ENCODE data around the gene CD55. TPM values are rescaled to one million over a fixed set of nuclear protein-coding genes. Genes with fewer than 3 reads are reported as not detected.

The CD55 gene
- total and polyA plus RNA-seq, 2 of the 8 experiments (the other 6 are each of a cell fraction or from before 2014, with no cell fraction given) = 20.1 to 22.8 TPM

DNA sequence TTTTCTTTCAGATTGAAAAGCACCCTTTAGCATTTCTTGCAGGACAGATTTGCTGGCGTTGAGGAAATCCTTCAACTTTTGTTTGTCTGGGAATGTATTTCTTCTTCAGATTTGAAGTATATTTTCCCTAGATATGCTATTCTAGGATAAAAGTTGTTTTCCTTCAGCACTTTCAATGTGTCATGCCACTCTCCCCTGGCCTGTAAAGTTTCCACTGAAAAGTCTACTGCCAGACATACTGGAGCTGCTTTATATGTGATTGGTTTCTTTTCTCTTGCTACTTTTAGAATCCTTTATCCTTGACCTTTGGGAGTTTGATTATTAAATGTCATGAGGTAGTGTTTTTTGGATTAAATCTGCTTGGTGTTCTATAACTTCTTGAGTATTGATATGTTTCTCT lies 44.2 kb upstream of the CD55 start:
- no peak overlapping the region for H3K4ac ChIP-seq (replicated peaks; ENCODE audit: insufficient read length, low read depth, low read length)
- H3K4me2 ChIP-seq (ENCODE audit: insufficient read depth in 1 of 2, low read depth in 2 of 2, low read length in 2 of 2) = no peak overlapping the region
- no peaks in the 10 kb centered on the region for H3K79me2 ChIP-seq (ENCODE audit: control insufficient read depth in 1 of 2, insufficient read depth in 2 of 2, low read length in 2 of 2)
- no peak overlapping the region for H2BK5ac ChIP-seq (ENCODE audit: low read depth, low read length)
- H3K27ac ChIP-seq (ENCODE audit: low read depth, low read length) = no peak overlapping the region
- H2AK5ac ChIP-seq (ENCODE audit: low read depth, low read length) = no peak overlapping the region
- no peak for TF ChIP-seq EZH2 (IDR thresholded peaks at IDR 0.05; ENCODE audit: low read depth, low read length, severe bottlenecking)
- TF ChIP-seq TCF12 (IDR thresholded peaks at IDR 0.05; ENCODE audit: low read depth, low read length) = no peak
- no peak for TF ChIP-seq SIX5 (IDR thresholded peaks at IDR 0.05; ENCODE audit: low read depth, low read length)
- TF ChIP-seq MAFK (IDR thresholded peaks at IDR 0.05; ENCODE audit: low read depth, low read length) = no peak
- no peak for TF ChIP-seq KDM1A (IDR thresholded peaks at IDR 0.05; ENCODE audit: borderline replicate concordance, low read length)
- H3K9me3 ChIP-seq (ENCODE audit: insufficient read depth in 2 of 2, low read depth in 1 of 2, low read length in 1 of 2) = no peaks in the 10 kb centered on the region
- FAIRE-seq (no peak), DNase-seq (ENCODE audit: low read depth in 1 of 2, low spot score in 2 of 2) (no peak)
- no peak overlapping the region for H4K91ac ChIP-seq (replicated peaks; ENCODE audit: insufficient read length, low read length)
- H3K27me3 ChIP-seq (replicated peaks in 1 of 4; ENCODE audit: control insufficient read depth in 3 of 4, extremely low read depth in 1 of 4, insufficient read depth in 3 of 4, low read length in 3 of 4) = no peaks in the 10 kb centered on the region
- H2BK120ac ChIP-seq (replicated peaks; ENCODE audit: low read depth, low read length) = no peak overlapping the region
- H3K18ac ChIP-seq (ENCODE audit: extremely low read depth, low read length) = no peak overlapping the region
- H3K9ac ChIP-seq (replicated peaks in 1 of 4; ENCODE audit: extremely low read depth in 1 of 4, low read depth in 3 of 4, low read length in 3 of 4) = no peak overlapping the region
- no peak overlapping the region for H2BK20ac ChIP-seq (ENCODE audit: low read length)
- no peaks in the 10 kb centered on the region for H4K20me1 ChIP-seq (replicated peaks in 1 of 2; ENCODE audit: control insufficient read depth in 1 of 2, insufficient read depth in 2 of 2, low read length in 2 of 2)
- H2AFZ ChIP-seq (ENCODE audit: low read length) = no peak overlapping the region
- no peak overlapping the region for H2BK15ac ChIP-seq (ENCODE audit: low read length)
- POLR2A ChIA-PET (ENCODE audit: partially characterized antibody) = interaction anchor here (1.5 kb wide), 1 partner anchor 44 kb away, joined by 3 read pairs; the partner anchor contains the start of gene CD55
- no peaks in the 10 kb centered on the region for H3K4me1 ChIP-seq (replicated peaks in 1 of 4; ENCODE audit: control insufficient read depth in 3 of 4, insufficient read depth in 4 of 4, low read length in 3 of 4)
- no peak overlapping the region for H3K4me3 ChIP-seq (ENCODE audit: extremely low read depth in 1 of 4, insufficient read depth in 2 of 4, low read depth in 3 of 4, low read length in 4 of 4)
- no peak overlapping the region for H4K8ac ChIP-seq (ENCODE audit: extremely low read depth, insufficient read depth, low read length)
- CTCF ChIA-PET (ENCODE audit: partially characterized antibody) = no interaction called here
- H3K23me2 ChIP-seq (ENCODE audit: low read depth, low read length) = no peaks in the 10 kb centered on the region
- H4K5ac ChIP-seq (ENCODE audit: insufficient read length, low read depth, low read length) = no peak overlapping the region
- H3K14ac ChIP-seq (ENCODE audit: insufficient read length) = no peak overlapping the region
- no peak overlapping the region for H3K56ac ChIP-seq (replicated peaks; ENCODE audit: insufficient read length, low read depth, low read length)
- no peak overlapping the region for H3K23ac ChIP-seq (ENCODE audit: insufficient read length)
- H2BK12ac ChIP-seq (ENCODE audit: low read depth, low read length) = no peak overlapping the region
- H3K36me3 ChIP-seq (ENCODE audit: control insufficient read depth in 2 of 4, insufficient read depth in 4 of 4, low read length in 3 of 4) = no peaks in the 10 kb centered on the region
- no peaks in the 10 kb centered on the region for H3K79me1 ChIP-seq (ENCODE audit: low read depth, low read length)
- 62% methylated on average over 1 of the region's 1 CpG; no CpG with 5 or more reads in 1 of the 2 experiments for WGBS, 2 experiments (ENCODE audit: extremely low coverage in 1 of 2, insufficient coverage in 1 of 2, insufficient read length in 1 of 2, insufficient replicate concordance in 2 of 2, low coverage in 1 of 2, low lambda C conversion rate in 2 of 2, missing lambda C conversion rate in 1 of 2)
